ENCODE data around the gene PRR5L.

PRR5L gene

DNA sequence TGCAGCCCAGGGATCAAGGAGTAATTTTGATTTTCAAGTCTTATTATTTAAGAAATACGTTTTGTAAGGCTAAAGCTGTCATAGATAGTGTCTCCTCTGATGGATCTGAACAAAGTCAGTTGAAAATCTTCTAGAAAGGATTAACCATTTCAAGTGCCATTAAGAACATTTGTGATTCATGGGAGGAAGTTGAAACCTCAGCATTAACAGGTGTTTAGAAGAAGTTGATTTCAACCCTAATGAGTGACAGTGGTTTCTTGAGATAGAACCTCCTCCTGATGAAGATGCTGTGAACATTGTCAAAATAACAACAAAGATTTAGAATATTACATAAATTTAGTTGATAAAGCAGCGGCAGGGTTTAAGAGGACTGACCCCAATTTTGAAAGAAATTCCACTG is 61.7 kb downstream of the PRR5L start:
- Histone ChIP-seq H3K4me3 (ENCODE audit: low read depth, low read length) (no peak overlapping the region), H4K8ac (ENCODE audit: low read depth, low read length) (no peak overlapping the region), H4K91ac (ENCODE audit: low read depth, low read length) (no peak overlapping the region), H2BK5ac (ENCODE audit: low read depth, low read length, poor library complexity) (no peak overlapping the region), H3K14ac (ENCODE audit: low read length) (no peak overlapping the region), H3K79me2 (ENCODE audit: control insufficient read depth, insufficient read depth, low read length, poor library complexity) (no peaks in the 10 kb centered on the region), H4K12ac (ENCODE audit: low read depth, low read length) (no peak overlapping the region), H3K36me3 (ENCODE audit: control insufficient read depth in 1 of 2, insufficient read depth in 2 of 2, low read length in 2 of 2) (no peaks in the 10 kb centered on the region), H3K79me1 (ENCODE audit: low read length) (peaks cover 18% of the 10 kb centered on the region), H3K4ac (ENCODE audit: low read depth, low read length) (no peak overlapping the region), H2BK120ac (ENCODE audit: insufficient read depth, low read length, poor library complexity) (no peak overlapping the region), H3K23ac (ENCODE audit: low read length) (no peak overlapping the region), H3K9ac (ENCODE audit: low read length) (no peak overlapping the region), H3K27me3 (ENCODE audit: insufficient read depth, low read length) (no peaks in the 10 kb centered on the region), H3K9me3 (ENCODE audit: insufficient read depth, low read depth, low read length) (no peaks in the 10 kb centered on the region), H3K18ac (ENCODE audit: low read length) (no peak overlapping the region), H3K27ac (ENCODE audit: low read depth, low read length) (no peak overlapping the region), H2BK12ac (ENCODE audit: low read length) (no peak overlapping the region), H2AFZ (ENCODE audit: insufficient read depth, low read length, poor library complexity) (no peak overlapping the region), H3K4me2 (ENCODE audit: low read length) (no peak overlapping the region), H2AK5ac (ENCODE audit: low read length) (no peak overlapping the region), H3K4me1 (ENCODE audit: control insufficient read depth in 1 of 2, insufficient read depth in 2 of 2, low read length in 2 of 2) (peaks cover 6 to 16% of the 10 kb centered on the region in 2 experiments)
- no CpG with 5 or more reads among the region's 2 CpGs for WGBS (ENCODE audit: extremely low coverage, insufficient coverage, insufficient read length)
- no peak for DNase-seq

DNA sequence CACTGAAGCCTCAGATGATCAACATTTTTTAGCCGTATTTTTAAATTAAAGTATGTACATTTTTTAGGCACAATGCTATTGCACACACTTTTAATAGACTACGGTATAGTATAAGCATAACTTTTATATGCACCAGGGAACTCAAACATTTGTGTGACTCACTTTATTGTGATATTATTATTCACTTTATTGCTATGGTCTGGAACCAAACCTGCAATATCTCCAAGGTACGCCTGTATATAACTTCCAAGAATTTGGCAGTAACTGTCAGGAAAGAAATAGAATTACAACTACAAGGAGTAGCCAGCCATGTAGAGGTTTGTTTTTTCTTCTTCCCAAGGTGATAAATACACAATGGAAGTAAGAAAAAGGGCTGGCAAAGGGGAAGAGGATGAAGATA is 62.3 kb downstream of the PRR5L start:
- no peaks in the 10 kb centered on the region for H3K36me3 ChIP-seq (ENCODE audit: control insufficient read depth in 1 of 2, insufficient read depth in 2 of 2, low read length in 2 of 2)
- no peak overlapping the region for H2AK5ac ChIP-seq (ENCODE audit: low read length)
- no peak overlapping the region for H3K18ac ChIP-seq (ENCODE audit: low read length)
- DNase-seq = no peak
- H4K91ac ChIP-seq (ENCODE audit: low read depth, low read length) = no peak overlapping the region
- no peak overlapping the region for H3K4ac ChIP-seq (ENCODE audit: low read depth, low read length)
- no peak overlapping the region for H4K8ac ChIP-seq (ENCODE audit: low read depth, low read length)
- H3K79me2 ChIP-seq (ENCODE audit: control insufficient read depth, insufficient read depth, low read length, poor library complexity) = no peaks in the 10 kb centered on the region
- peaks cover 18% of the 10 kb centered on the region for H3K79me1 ChIP-seq (ENCODE audit: low read length)
- H3K27me3 ChIP-seq (ENCODE audit: insufficient read depth, low read length) = no peaks in the 10 kb centered on the region
- H3K27ac ChIP-seq (ENCODE audit: low read depth, low read length) = no peak overlapping the region
- H2AFZ ChIP-seq (ENCODE audit: insufficient read depth, low read length, poor library complexity) = no peak overlapping the region
- no peak overlapping the region for H3K9ac ChIP-seq (ENCODE audit: low read length)
- no peak overlapping the region for H2BK120ac ChIP-seq (ENCODE audit: insufficient read depth, low read length, poor library complexity)
- no peaks in the 10 kb centered on the region for H3K9me3 ChIP-seq (ENCODE audit: insufficient read depth, low read depth, low read length)
- peaks cover 7 to 18% of the 10 kb centered on the region in 2 experiments for H3K4me1 ChIP-seq (ENCODE audit: control insufficient read depth in 1 of 2, insufficient read depth in 2 of 2, low read length in 2 of 2)
- no peak overlapping the region for H4K12ac ChIP-seq (ENCODE audit: low read depth, low read length)
- no peak overlapping the region for H3K4me3 ChIP-seq (ENCODE audit: low read depth, low read length)
- no peak overlapping the region for H2BK5ac ChIP-seq (ENCODE audit: low read depth, low read length, poor library complexity)
- no CpG with 5 or more reads among the region's 3 CpGs for WGBS (ENCODE audit: extremely low coverage, insufficient coverage, insufficient read length)
- no peak overlapping the region for H3K23ac ChIP-seq (ENCODE audit: low read length)
- no peak overlapping the region for H3K14ac ChIP-seq (ENCODE audit: low read length)
- H2BK12ac ChIP-seq (ENCODE audit: low read length) = no peak overlapping the region
- no peak overlapping the region for H3K4me2 ChIP-seq (ENCODE audit: low read length)

DNA sequence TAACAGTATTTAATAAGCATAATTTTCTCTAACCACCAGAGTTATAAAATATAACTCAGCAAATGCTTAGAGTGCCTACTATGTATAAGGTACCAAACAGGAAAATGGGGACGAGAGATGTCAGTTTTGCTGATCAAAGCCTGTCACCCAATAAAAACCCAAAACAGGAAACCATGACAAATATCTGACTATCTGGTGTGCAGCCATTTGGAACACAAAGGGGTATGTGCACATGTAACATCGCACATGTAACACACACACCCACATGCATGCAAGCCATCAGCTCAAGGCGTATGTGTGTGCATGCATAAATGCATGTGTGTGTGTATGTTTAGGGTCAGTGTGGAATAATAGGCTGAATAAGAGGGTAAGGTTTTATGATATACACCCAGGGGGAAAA is 64.2 kb downstream of the PRR5L start:
- Histone ChIP-seq H3K79me2 (ENCODE audit: control insufficient read depth, insufficient read depth, low read length, poor library complexity) (no peaks in the 10 kb centered on the region), H2BK120ac (ENCODE audit: insufficient read depth, low read length, poor library complexity) (no peak overlapping the region), H4K12ac (ENCODE audit: low read depth, low read length) (no peak overlapping the region), H3K4me2 (ENCODE audit: low read length) (no peak overlapping the region), H4K91ac (ENCODE audit: low read depth, low read length) (peak overlapping the region; percentile 25), H3K23ac (ENCODE audit: low read length) (no peak overlapping the region), H3K4me3 (ENCODE audit: low read depth, low read length) (no peak overlapping the region), H2AFZ (ENCODE audit: insufficient read depth, low read length, poor library complexity) (no peak overlapping the region), H2BK5ac (ENCODE audit: low read depth, low read length, poor library complexity) (no peak overlapping the region), H4K8ac (ENCODE audit: low read depth, low read length) (no peak overlapping the region), H3K9ac (ENCODE audit: low read length) (no peak overlapping the region), H3K27ac (ENCODE audit: low read depth, low read length) (no peak overlapping the region), H2AK5ac (ENCODE audit: low read length) (no peak overlapping the region), H3K36me3 (ENCODE audit: control insufficient read depth in 1 of 2, insufficient read depth in 2 of 2, low read length in 2 of 2) (no peaks in the 10 kb centered on the region), H3K27me3 (ENCODE audit: insufficient read depth, low read length) (no peaks in the 10 kb centered on the region), H3K18ac (ENCODE audit: low read length) (no peak overlapping the region), H3K79me1 (ENCODE audit: low read length) (peaks cover 15% of the 10 kb centered on the region), H3K4me1 (ENCODE audit: control insufficient read depth in 1 of 2, insufficient read depth in 2 of 2, low read length in 2 of 2) (peaks cover 8 to 28% of the 10 kb centered on the region in 2 experiments), H3K14ac (ENCODE audit: low read length) (no peak overlapping the region), H3K4ac (ENCODE audit: low read depth, low read length) (no peak overlapping the region), H2BK12ac (ENCODE audit: low read length) (no peak overlapping the region), H3K9me3 (ENCODE audit: insufficient read depth, low read depth, low read length) (no peaks in the 10 kb centered on the region)
- no peak for DNase-seq
- WGBS (ENCODE audit: extremely low coverage, insufficient coverage, insufficient read length) = no CpG with 5 or more reads among the region's 3 CpGs

GRCh38 chr11:36360826-36361415 is 64.8 kb downstream of the PRR5L start:
- Histone ChIP-seq H3K36me3 (ENCODE audit: control insufficient read depth in 1 of 2, insufficient read depth in 2 of 2, low read length in 2 of 2) (no peaks in the 10 kb centered on the region), H2BK12ac (ENCODE audit: low read length) (peak overlapping the region; percentile 37), H3K4ac (ENCODE audit: low read depth, low read length) (no peak overlapping the region), H2AFZ (ENCODE audit: insufficient read depth, low read length, poor library complexity) (no peak overlapping the region), H4K12ac (ENCODE audit: low read depth, low read length) (no peak overlapping the region), H3K79me2 (ENCODE audit: control insufficient read depth, insufficient read depth, low read length, poor library complexity) (no peaks in the 10 kb centered on the region), H3K9ac (ENCODE audit: low read length) (no peak overlapping the region), H4K91ac (ENCODE audit: low read depth, low read length) (peak overlapping the region; percentile 26), H2BK120ac (ENCODE audit: insufficient read depth, low read length, poor library complexity) (peak overlapping the region; percentile 63), H3K27ac (ENCODE audit: low read depth, low read length) (no peak overlapping the region), H3K4me3 (ENCODE audit: low read depth, low read length) (no peak overlapping the region), H3K27me3 (ENCODE audit: insufficient read depth, low read length) (no peaks in the 10 kb centered on the region), H2AK5ac (ENCODE audit: low read length) (no peak overlapping the region), H2BK5ac (ENCODE audit: low read depth, low read length, poor library complexity) (no peak overlapping the region), H3K23ac (ENCODE audit: low read length) (no peak overlapping the region), H3K79me1 (ENCODE audit: low read length) (peaks cover 15% of the 10 kb centered on the region), H3K4me1 (ENCODE audit: control insufficient read depth in 1 of 2, insufficient read depth in 2 of 2, low read length in 2 of 2) (peaks cover 8 to 28% of the 10 kb centered on the region in 2 experiments), H3K14ac (ENCODE audit: low read length) (peak overlapping the region; percentile 44), H3K9me3 (ENCODE audit: insufficient read depth, low read depth, low read length) (no peaks in the 10 kb centered on the region), H3K4me2 (ENCODE audit: low read length) (no peak overlapping the region), H4K8ac (ENCODE audit: low read depth, low read length) (no peak overlapping the region), H3K18ac (ENCODE audit: low read length) (no peak overlapping the region)
- no peak for DNase-seq
- WGBS (ENCODE audit: extremely low coverage, insufficient coverage, insufficient read length) = no CpG with 5 or more reads among the region's 4 CpGs

Measured in trophoblast cell (in vitro differentiated cells and primary cell).